Measurements from ENCODE around the gene MAT1A. TPM values are rescaled to one million over a fixed set of nuclear protein-coding genes. Genes with fewer than 3 reads are reported as not detected.

Gene MAT1A
- total and polyA plus RNA-seq, 2 of the 13 experiments (the other 11 are each of a cell fraction or from before 2014, with no cell fraction given), result 57.1 to 76.9 TPM

DNA sequence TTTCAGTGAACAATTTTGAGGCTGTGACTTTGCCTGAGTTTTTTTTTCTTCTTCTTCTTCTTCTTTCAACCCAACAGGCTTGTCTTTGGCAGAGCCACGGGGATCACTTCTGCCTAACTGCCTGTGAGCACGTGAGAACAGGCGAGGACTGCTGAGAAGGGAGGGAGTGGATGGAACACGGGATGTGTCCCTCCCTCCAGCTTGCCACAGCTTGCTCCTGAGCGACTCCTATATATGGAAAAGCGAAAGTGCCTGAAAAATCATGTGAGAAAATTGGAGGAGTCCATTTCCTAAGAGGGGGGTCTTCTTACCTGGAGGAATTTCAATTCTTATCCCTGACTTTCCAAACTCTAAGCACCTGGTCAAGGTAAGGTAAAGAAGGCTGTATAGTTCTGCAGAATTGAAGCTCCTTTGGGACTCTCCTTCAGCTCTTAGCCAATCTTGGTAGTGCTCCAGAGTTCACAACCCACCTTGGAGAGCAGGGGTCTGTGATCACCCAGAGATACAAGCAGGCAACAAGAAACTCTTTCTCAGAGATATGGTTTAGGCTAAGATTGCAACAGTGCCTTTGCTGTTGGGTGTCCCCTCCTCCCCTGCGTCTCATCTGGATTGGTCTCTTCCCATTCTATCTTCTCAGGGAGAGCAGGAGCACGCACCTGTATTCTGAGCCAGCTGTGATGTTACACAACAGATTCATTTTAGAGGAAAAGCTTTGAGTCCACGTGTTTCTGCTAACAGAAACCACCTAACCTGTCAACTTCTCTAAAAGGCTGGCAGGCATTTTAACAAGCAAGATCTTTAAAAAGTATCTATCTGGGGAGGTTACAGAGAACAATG, at the start of gene MAT1A (continued):
- TF ChIP-seq JUN (CRISPR knock-in tag; IDR thresholded peaks at IDR 0.05), result no peak
- TF ChIP-seq ZNF383 (CRISPR knock-in tag; IDR thresholded peaks at IDR 0.05; ENCODE audit: borderline replicate concordance), result no peak
- TF ChIP-seq, protein P1, sequence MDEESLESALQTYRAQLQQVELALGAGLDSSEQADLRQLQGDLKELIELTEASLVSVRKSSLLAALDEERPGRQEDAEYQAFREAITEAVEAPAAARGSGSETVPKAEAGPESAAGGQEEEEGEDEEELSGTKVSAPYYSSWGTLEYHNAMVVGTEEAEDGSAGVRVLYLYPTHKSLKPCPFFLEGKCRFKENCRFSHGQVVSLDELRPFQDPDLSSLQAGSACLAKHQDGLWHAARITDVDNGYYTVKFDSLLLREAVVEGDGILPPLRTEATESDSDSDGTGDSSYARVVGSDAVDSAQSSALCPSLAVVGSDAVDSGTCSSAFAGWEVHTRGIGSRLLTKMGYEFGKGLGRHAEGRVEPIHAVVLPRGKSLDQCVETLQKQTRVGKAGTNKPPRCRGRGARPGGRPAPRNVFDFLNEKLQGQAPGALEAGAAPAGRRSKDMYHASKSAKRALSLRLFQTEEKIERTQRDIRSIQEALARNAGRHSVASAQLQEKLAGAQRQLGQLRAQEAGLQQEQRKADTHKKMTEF (CRISPR knock-in tag; IDR thresholded peaks at IDR 0.05), result 0 out of 2 replicates have a peak, but pooled peaks have one; percentile 20
- TF ChIP-seq IKZF4 (CRISPR knock-in tag; IDR thresholded peaks at IDR 0.05; ENCODE audit: borderline replicate concordance, low read depth, not compliant biosample characterization), result no peak
- no peak for TF ChIP-seq NCOA1 (CRISPR knock-in tag; IDR thresholded peaks at IDR 0.05)
- TF ChIP-seq ZNF337 (CRISPR knock-in tag; IDR thresholded peaks at IDR 0.05; ENCODE audit: borderline replicate concordance, low read depth), result 0 out of 2 replicates have a peak, but pooled peaks have one; percentile 15
- TF ChIP-seq, protein P2, sequence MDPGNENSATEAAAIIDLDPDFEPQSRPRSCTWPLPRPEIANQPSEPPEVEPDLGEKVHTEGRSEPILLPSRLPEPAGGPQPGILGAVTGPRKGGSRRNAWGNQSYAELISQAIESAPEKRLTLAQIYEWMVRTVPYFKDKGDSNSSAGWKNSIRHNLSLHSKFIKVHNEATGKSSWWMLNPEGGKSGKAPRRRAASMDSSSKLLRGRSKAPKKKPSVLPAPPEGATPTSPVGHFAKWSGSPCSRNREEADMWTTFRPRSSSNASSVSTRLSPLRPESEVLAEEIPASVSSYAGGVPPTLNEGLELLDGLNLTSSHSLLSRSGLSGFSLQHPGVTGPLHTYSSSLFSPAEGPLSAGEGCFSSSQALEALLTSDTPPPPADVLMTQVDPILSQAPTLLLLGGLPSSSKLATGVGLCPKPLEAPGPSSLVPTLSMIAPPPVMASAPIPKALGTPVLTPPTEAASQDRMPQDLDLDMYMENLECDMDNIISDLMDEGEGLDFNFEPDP (CRISPR knock-in tag; conservative IDR thresholded peaks at IDR 0.05), result no peak
- TF ChIP-seq, protein P3, sequence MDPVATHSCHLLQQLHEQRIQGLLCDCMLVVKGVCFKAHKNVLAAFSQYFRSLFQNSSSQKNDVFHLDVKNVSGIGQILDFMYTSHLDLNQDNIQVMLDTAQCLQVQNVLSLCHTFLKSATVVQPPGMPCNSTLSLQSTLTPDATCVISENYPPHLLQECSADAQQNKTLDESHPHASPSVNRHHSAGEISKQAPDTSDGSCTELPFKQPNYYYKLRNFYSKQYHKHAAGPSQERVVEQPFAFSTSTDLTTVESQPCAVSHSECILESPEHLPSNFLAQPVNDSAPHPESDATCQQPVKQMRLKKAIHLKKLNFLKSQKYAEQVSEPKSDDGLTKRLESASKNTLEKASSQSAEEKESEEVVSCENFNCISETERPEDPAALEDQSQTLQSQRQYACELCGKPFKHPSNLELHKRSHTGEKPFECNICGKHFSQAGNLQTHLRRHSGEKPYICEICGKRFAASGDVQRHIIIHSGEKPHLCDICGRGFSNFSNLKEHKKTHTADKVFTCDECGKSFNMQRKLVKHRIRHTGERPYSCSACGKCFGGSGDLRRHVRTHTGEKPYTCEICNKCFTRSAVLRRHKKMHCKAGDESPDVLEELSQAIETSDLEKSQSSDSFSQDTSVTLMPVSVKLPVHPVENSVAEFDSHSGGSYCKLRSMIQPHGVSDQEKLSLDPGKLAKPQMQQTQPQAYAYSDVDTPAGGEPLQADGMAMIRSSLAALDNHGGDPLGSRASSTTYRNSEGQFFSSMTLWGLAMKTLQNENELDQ (CRISPR knock-in tag; IDR thresholded peaks at IDR 0.05; ENCODE audit: borderline replicate concordance), result no peak
- no peak for TF ChIP-seq ZFP62 (CRISPR knock-in tag; IDR thresholded peaks at IDR 0.05)
- TF ChIP-seq, protein P4, sequence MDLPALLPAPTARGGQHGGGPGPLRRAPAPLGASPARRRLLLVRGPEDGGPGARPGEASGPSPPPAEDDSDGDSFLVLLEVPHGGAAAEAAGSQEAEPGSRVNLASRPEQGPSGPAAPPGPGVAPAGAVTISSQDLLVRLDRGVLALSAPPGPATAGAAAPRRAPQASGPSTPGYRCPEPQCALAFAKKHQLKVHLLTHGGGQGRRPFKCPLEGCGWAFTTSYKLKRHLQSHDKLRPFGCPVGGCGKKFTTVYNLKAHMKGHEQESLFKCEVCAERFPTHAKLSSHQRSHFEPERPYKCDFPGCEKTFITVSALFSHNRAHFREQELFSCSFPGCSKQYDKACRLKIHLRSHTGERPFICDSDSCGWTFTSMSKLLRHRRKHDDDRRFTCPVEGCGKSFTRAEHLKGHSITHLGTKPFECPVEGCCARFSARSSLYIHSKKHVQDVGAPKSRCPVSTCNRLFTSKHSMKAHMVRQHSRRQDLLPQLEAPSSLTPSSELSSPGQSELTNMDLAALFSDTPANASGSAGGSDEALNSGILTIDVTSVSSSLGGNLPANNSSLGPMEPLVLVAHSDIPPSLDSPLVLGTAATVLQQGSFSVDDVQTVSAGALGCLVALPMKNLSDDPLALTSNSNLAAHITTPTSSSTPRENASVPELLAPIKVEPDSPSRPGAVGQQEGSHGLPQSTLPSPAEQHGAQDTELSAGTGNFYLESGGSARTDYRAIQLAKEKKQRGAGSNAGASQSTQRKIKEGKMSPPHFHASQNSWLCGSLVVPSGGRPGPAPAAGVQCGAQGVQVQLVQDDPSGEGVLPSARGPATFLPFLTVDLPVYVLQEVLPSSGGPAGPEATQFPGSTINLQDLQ (CRISPR knock-in tag; IDR thresholded peaks at IDR 0.05), result no peak; the same call in 1 of the 2 replicates
- no peak for TF ChIP-seq ZKSCAN5 (CRISPR knock-in tag; IDR thresholded peaks at IDR 0.05)
- TF ChIP-seq JUNB (CRISPR knock-in tag; IDR thresholded peaks at IDR 0.05; ENCODE audit: borderline replicate concordance), result no peak
- TF ChIP-seq NFATC3 (CRISPR knock-in tag; IDR thresholded peaks at IDR 0.05), result 0 out of 2 replicates have a peak, but pooled peaks have one; percentile 49
- peak; percentile 94 for TF ChIP-seq ZEB1 (IDR thresholded peaks at IDR 0.05; ENCODE audit: insufficient replicate concordance, low read depth)
- TF ChIP-seq MEIS1 (CRISPR knock-in tag; IDR thresholded peaks at IDR 0.05; ENCODE audit: borderline replicate concordance), result no peak
- no peak for TF ChIP-seq TRIM24 (CRISPR knock-in tag; IDR thresholded peaks at IDR 0.05)
- TF ChIP-seq ZNF747 (CRISPR knock-in tag; IDR thresholded peaks at IDR 0.05; ENCODE audit: borderline replicate concordance), result no peak
- peak; percentile 76; the same call in 1 of the 2 replicates for TF ChIP-seq ARNTL (CRISPR knock-in tag; IDR thresholded peaks at IDR 0.05)
- TF ChIP-seq RCOR2 (CRISPR knock-in tag; IDR thresholded peaks at IDR 0.05), result no peak
- no peak for TF ChIP-seq ZSCAN20 (CRISPR knock-in tag; IDR thresholded peaks at IDR 0.05; ENCODE audit: borderline replicate concordance)

Data from HepG2 (cell line).